ENCODE results near the gene UCK1. TPM values are rescaled to one million over a fixed set of nuclear protein-coding genes. Genes with fewer than 3 reads are reported as not detected.

Gene UCK1
- total RNA-seq, 1 donor from 2014 or later, result 27.9 TPM

- no peaks in the 10 kb centered on the region for H3K9me3 Mint-ChIP-seq
- intact Hi-C loops (cut with micrococcal nuclease), result loop anchor here (2.0 to 10.0 kb wide), 3 partner anchors 26 to 740 kb away; partner anchors contain the start of genes RAPGEF1 and UCK1
- H3K27ac Mint-ChIP-seq, result no peak overlapping the region
Measured at GRCh38 chr9:131505012-131505411, 26.1 kb downstream of the UCK1 start.

GRCh38 chr9:131503626-131504465, 27.2 kb downstream of the UCK1 start:
- H3K4me1 Mint-ChIP-seq, result peaks cover 43% of the 10 kb centered on the region
- DNase-seq, result peak; percentile 90
- no peaks in the 10 kb centered on the region for H3K27me3 Mint-ChIP-seq
- peak overlapping the region; percentile 91 for H3K27ac Mint-ChIP-seq
- no peaks in the 10 kb centered on the region for H3K9me3 Mint-ChIP-seq
- peak overlapping the region; percentile 99 for H3K4me3 Mint-ChIP-seq
- intact Hi-C loops (cut with micrococcal nuclease), result loop anchor here (2.0 to 10.0 kb wide), 6 partner anchors 27 to 741 kb away; partner anchors contain the start of genes RAPGEF1 and UCK1
- peaks cover 29% of the 10 kb centered on the region for H3K36me3 Mint-ChIP-seq (ENCODE audit: low read depth)

More at GRCh38 chr9:131505012-131505411, 26.1 kb downstream of the UCK1 start:
- Mint-ChIP-seq H3K36me3 (ENCODE audit: low read depth) (peaks cover 23% of the 10 kb centered on the region), H3K4me3 (peak overlapping the region; percentile 48), H3K4me1 (peaks cover 33% of the 10 kb centered on the region), H3K27me3 (no peaks in the 10 kb centered on the region)
- DNase-seq, result no peak

DNA sequence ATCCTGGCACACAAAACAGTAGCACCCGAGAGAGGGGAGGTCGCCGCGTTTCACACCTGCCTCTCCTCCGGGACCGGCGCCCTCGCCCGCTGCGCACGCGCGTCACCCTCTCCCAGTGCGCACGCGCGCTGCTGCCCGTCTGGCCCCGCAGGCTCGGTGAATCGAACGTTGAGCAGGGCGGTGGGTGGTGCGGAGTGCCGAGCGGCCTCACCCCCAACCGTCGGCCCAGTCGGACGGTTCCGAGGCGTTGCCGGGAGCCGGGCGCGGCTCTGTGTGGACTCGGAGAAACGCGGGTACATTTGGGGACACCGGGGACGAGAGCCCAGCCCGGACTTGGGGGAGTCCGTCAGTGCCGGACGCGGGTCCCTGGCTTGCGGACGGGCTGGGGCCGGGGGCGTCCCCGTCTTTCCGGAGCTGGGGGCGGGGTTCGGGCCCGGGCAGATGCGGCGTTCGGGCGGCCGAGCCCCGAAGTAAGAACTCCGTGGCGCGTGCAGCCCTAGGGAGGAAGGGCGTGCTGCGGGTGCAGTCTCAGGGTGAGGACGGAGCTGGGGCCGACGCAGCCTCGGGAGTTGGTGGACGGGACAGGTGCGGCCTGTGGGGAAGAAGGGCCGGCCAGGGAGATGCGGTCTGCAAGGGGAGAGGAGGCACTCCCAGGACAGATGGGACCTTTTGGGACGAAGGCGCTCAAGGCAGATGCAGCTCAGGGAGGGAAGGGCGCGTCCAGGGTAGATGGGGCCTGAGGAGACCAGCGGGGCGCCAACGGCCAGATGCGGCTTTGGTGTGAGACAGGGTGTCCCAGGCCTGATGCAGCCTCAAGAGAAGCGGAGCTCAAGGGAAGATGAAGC, 28.1 kb downstream of the UCK1 start, which contains the start of gene POMT1:
TSS of gene POMT1 (plus strand) at position 138 of the 845 bp plus-strand sequence. CDS start 1,301 bp downstream, outside the sequence.
- H3K4me1 Mint-ChIP-seq, result peaks cover 44% of the 10 kb centered on the region

DNA sequence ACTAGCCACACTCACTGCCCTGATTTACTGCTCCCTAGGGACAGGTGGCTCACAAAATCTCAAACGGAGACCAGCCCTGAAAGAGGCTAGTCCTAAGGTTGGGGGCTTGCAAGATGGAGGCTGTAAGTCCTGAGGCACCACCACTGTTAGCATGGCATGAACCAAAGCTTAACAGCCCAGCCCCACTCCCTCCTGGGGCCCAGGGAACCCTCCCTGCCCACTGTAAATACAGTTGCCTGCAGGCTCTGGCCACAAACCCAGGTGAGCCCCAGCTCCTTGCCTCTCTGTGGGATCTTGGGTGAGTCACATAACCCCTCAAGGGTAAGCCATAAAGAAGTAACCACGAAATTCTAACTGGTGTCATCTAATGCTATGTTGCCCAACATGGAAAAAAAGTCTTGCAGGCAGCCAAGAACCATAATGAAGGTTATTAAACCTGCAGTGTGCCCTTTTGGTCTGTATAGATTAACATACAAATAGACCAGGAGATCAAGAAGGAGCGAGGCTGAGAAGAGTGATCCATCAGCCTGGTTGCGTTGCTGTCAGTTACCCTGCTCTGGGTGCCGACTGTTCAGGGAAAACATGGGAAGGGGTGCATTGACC, 30.0 kb downstream of the UCK1 start:
- intact Hi-C loops (cut with micrococcal nuclease), result loop anchor here (2.0 to 10.0 kb wide), 8 partner anchors 76 to 744 kb away; partner anchors contain the start of gene PRRC2B
- peak overlapping the region; percentile 93 for H3K27ac Mint-ChIP-seq
- no peaks in the 10 kb centered on the region for H3K9me3 Mint-ChIP-seq
- H3K27me3 Mint-ChIP-seq, result no peaks in the 10 kb centered on the region
- H3K4me3 Mint-ChIP-seq, result peak overlapping the region; percentile 82
- peaks cover 45% of the 10 kb centered on the region for H3K4me1 Mint-ChIP-seq
- H3K36me3 Mint-ChIP-seq (ENCODE audit: low read depth), result peaks cover 35% of the 10 kb centered on the region
- peak; percentile 84 for DNase-seq

More for the DNA sequence above, 28.1 kb downstream of the UCK1 start, which contains the start of gene POMT1:
- peak within 1 kb of the TSS; percentile 99 for H3K4me3 Mint-ChIP-seq
- H3K36me3 Mint-ChIP-seq (ENCODE audit: low read depth), result peaks cover 31% of the 10 kb centered on the region
- H3K27ac Mint-ChIP-seq, result peak within 1 kb of the TSS; percentile 91
- H3K9me3 Mint-ChIP-seq, result no peaks in the 10 kb centered on the region
- H3K27me3 Mint-ChIP-seq, result no peaks in the 10 kb centered on the region
- peak; percentile 98 for DNase-seq
- intact Hi-C loops (cut with micrococcal nuclease), result loop anchor here (5.0 to 10.0 kb wide), 4 partner anchors 74 to 742 kb away; no protein-coding TSS in a partner anchor

- Mint-ChIP-seq H3K27me3 (no peaks in the 10 kb centered on the region), H3K36me3 (ENCODE audit: low read depth) (peaks cover 38% of the 10 kb centered on the region), H3K4me3 (peak overlapping the region; percentile 82), H3K9me3 (no peaks in the 10 kb centered on the region), H3K4me1 (peaks cover 42% of the 10 kb centered on the region), H3K27ac (peak overlapping the region; percentile 93)
- intact Hi-C loops (cut with micrococcal nuclease), result loop anchor here (2.0 to 10.0 kb wide), 8 partner anchors 77 to 744 kb away; partner anchors contain the start of gene PRRC2B
- DNase-seq, result peak; percentile 91
Measured at GRCh38 chr9:131500377-131500776, 30.7 kb downstream of the UCK1 start.

DNA sequence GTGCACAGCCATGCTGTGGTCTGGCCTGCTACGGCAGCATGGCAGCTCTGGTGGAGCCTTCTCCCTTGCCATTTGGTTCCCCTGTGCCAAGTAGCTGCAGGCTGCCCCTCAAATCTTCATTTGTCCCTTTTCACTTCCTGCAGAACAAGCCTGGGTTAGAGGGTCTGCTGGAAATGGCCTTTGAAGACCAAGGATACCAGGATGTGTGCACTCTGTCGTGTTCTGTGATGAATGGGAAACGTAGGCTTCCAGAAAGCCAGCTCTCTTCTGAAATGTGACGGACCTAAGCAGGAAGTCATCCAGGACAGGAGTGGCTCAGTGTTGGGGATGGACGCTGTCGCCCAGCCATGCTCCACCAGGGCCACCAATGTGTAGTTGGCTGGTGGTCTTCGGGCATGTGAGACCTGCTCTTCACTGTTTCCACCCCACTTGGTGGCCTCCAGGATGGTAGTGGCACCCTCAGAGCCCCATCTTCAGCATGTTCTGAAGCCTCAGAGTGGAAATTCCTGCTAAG, 31.8 kb downstream of the UCK1 start:
- peaks cover 40% of the 10 kb centered on the region for H3K4me1 Mint-ChIP-seq
- peaks cover 40% of the 10 kb centered on the region for H3K36me3 Mint-ChIP-seq (ENCODE audit: low read depth)
- DNase-seq, result no peak
- peak overlapping the region; percentile 17 for H3K4me3 Mint-ChIP-seq
- H3K27ac Mint-ChIP-seq, result peak overlapping the region; percentile 84
- no peaks in the 10 kb centered on the region for H3K27me3 Mint-ChIP-seq
- no peaks in the 10 kb centered on the region for H3K9me3 Mint-ChIP-seq
- intact Hi-C loops (cut with micrococcal nuclease), result no loop called here

- Mint-ChIP-seq H3K4me1 (peaks cover 30% of the 10 kb centered on the region), H3K27ac (no peak overlapping the region), H3K36me3 (ENCODE audit: low read depth) (peaks cover 57% of the 10 kb centered on the region), H3K27me3 (no peaks in the 10 kb centered on the region), H3K9me3 (no peaks in the 10 kb centered on the region), H3K4me3 (no peak overlapping the region)
- intact Hi-C loops (cut with micrococcal nuclease), result no loop called here
- DNase-seq, result no peak
Measured at GRCh38 chr9:131496844-131497405, 34.1 kb downstream of the UCK1 start.

- H3K36me3 Mint-ChIP-seq (ENCODE audit: low read depth), result peaks cover 64% of the 10 kb centered on the region
Measured at GRCh38 chr9:131495785-131496184, 35.3 kb downstream of the UCK1 start.

GRCh38 chr9:131494296-131494870, 36.7 kb downstream of the UCK1 start:
- Mint-ChIP-seq H3K27me3 (no peaks in the 10 kb centered on the region), H3K36me3 (ENCODE audit: low read depth) (peaks cover 74% of the 10 kb centered on the region), H3K4me1 (peaks cover 9% of the 10 kb centered on the region), H3K9me3 (no peaks in the 10 kb centered on the region), H3K27ac (no peak overlapping the region), H3K4me3 (no peak overlapping the region)
- no peak for DNase-seq
- intact Hi-C loops (cut with micrococcal nuclease), result no loop called here

More at GRCh38 chr9:131495785-131496184, 35.3 kb downstream of the UCK1 start:
- H3K4me3 Mint-ChIP-seq, result no peak overlapping the region
- no peak overlapping the region for H3K27ac Mint-ChIP-seq
- DNase-seq, result no peak
- H3K4me1 Mint-ChIP-seq, result peaks cover 21% of the 10 kb centered on the region
- intact Hi-C loops (cut with micrococcal nuclease), result no loop called here
- no peaks in the 10 kb centered on the region for H3K9me3 Mint-ChIP-seq
- H3K27me3 Mint-ChIP-seq, result no peaks in the 10 kb centered on the region

- no peak overlapping the region for H3K4me3 Mint-ChIP-seq
- intact Hi-C loops (cut with micrococcal nuclease), result no loop called here
- H3K27me3 Mint-ChIP-seq, result no peaks in the 10 kb centered on the region
- H3K27ac Mint-ChIP-seq, result no peak overlapping the region
- H3K36me3 Mint-ChIP-seq (ENCODE audit: low read depth), result peaks cover 80% of the 10 kb centered on the region
- no peak for DNase-seq
- peaks cover 4% of the 10 kb centered on the region for H3K4me1 Mint-ChIP-seq
- H3K9me3 Mint-ChIP-seq, result no peaks in the 10 kb centered on the region
Measured at GRCh38 chr9:131492070-131492469, 39.0 kb downstream of the UCK1 start.

GRCh38 chr9:131491001-131491710, 39.9 kb downstream of the UCK1 start:
- H3K27me3 Mint-ChIP-seq, result no peaks in the 10 kb centered on the region
- H3K27ac Mint-ChIP-seq, result no peak overlapping the region
- no peak overlapping the region for H3K4me3 Mint-ChIP-seq
- no peaks in the 10 kb centered on the region for H3K9me3 Mint-ChIP-seq
- DNase-seq, result no peak
- H3K36me3 Mint-ChIP-seq (ENCODE audit: low read depth), result peaks cover 84% of the 10 kb centered on the region
- H3K4me1 Mint-ChIP-seq, result peaks cover 4% of the 10 kb centered on the region
- intact Hi-C loops (cut with micrococcal nuclease), result no loop called here

GRCh38 chr9:131490514-131490913, 40.5 kb downstream of the UCK1 start:
- Mint-ChIP-seq H3K36me3 (ENCODE audit: low read depth) (peaks cover 85% of the 10 kb centered on the region), H3K4me3 (no peak overlapping the region), H3K9me3 (no peaks in the 10 kb centered on the region), H3K27me3 (no peaks in the 10 kb centered on the region), H3K27ac (peak overlapping the region; percentile 42), H3K4me1 (peaks cover 4% of the 10 kb centered on the region)
- no peak for DNase-seq
- intact Hi-C loops (cut with micrococcal nuclease), result no loop called here

All from activated CD4-positive, alpha-beta T cell treated with anti-CD3 and anti-CD28 coated beads, Interleukin-2, amount 10 ng/mL, durations not matched to agents 24 days and 14 days (primary cell).